Natural killer cell (primary cell): Measurements from ENCODE around the gene ITPKC. TPM values are rescaled to one million over a fixed set of nuclear protein-coding genes. Genes with fewer than 3 reads are reported as not detected.

Source experiments
- ATAC-seq, 3 donors: fragments of 150-1000 bp in 2 of 3; fragments of 200-7000 bp in 1 of 3; cut with Tn5 transposase; 1 replicate in 1 of 3; 2 replicates in 2 of 3; pipeline ENCODE4 v1.10.0; 2021; ENCODE audit warnings: mild to moderate bottlenecking in 2 of 3, moderate library complexity in 2 of 3
- DNase-seq, 2 donors: peaks; one replicate each; pipeline versions ENCODE4 v3.0.0 to v3.0.0-alpha.2; 2013 to 2021; ENCODE audit warnings: mixed read lengths in 1 of 2
- H3K27ac ChIP-seq: one replicate; pipeline ENCODE4 v1.5.1; 2013; ENCODE audit warnings: mild to moderate bottlenecking, low read length
- H3K27me3 ChIP-seq: one replicate; pipeline ENCODE4 v1.6.1; 2013; ENCODE audit warnings: low read length; ENCODE audit not compliant: control insufficient read depth, insufficient read depth
- H3K36me3 ChIP-seq: one replicate; pipeline ENCODE4 v1.6.1; 2013; ENCODE audit warnings: low read length; ENCODE audit not compliant: control insufficient read depth, insufficient read depth
- H3K4me1 ChIP-seq: one replicate; pipeline ENCODE4 v1.6.1; 2013; ENCODE audit warnings: low read length; ENCODE audit not compliant: control insufficient read depth, insufficient read depth
- H3K4me3 ChIP-seq: one replicate; pipeline ENCODE4 v1.5.1; 2013; ENCODE audit warnings: low read length
- H3K9me3 ChIP-seq: one replicate; pipeline ENCODE4 v1.6.1; 2013; ENCODE audit warnings: low read length; ENCODE audit not compliant: control insufficient read depth, insufficient read depth
- H3K27ac Mint-ChIP-seq, 2 donors: one replicate each; pipeline ENCODE4 v1.8.0; 2022; ENCODE audit warnings: mild to moderate bottlenecking in 2 of 2, mixed read lengths in 2 of 2, moderate library complexity in 1 of 2
- H3K27me3 Mint-ChIP-seq, 2 donors: one replicate each; pipeline ENCODE4 v1.8.0; 2022; ENCODE audit warnings: low read depth in 2 of 2, mixed read lengths in 2 of 2
- H3K36me3 Mint-ChIP-seq: one replicate; pipeline ENCODE4 v1.8.0; 2022; ENCODE audit warnings: mixed read lengths
- H3K4me1 Mint-ChIP-seq, 2 donors: one replicate each; pipeline ENCODE4 v1.8.0; 2022; ENCODE audit warnings: mixed read lengths in 2 of 2
- H3K4me3 Mint-ChIP-seq: one replicate; pipeline ENCODE4 v1.8.0; 2022; ENCODE audit warnings: mild to moderate bottlenecking, moderate library complexity, mixed read lengths
- H3K9me3 Mint-ChIP-seq, 2 donors: one replicate each; pipeline ENCODE4 v1.8.0; 2022; ENCODE audit warnings: mixed read lengths in 2 of 2
- CTCF ChIP-seq: fragments of 200-600 bp; IDR thresholded peaks from one replicate; pipeline ENCODE4 v1.8.0; 2022; ENCODE audit warnings: antibody characterized with exemption
- WGBS: methylation state at CpG from one replicate; pipeline ENCODE4 v1.1.7; 2013; ENCODE audit warnings: missing lambda C conversion rate; ENCODE audit not compliant: insufficient coverage; 5-methylcytosine and 5-hydroxymethylcytosine counted together
- intact Hi-C: fragments of 100-400 bp; cut with micrococcal nuclease; formaldehyde crosslinking; loops from one replicate; pipeline ENCODE4 v1.14.2; 2022
- total RNA-seq, 4 donors: library from RNA; stranded (reverse); fragments of 120-200 nt in 1 of 4; gene quantifications; one replicate each; pipeline versions ENCODE4 v1.2.3 to v1.2.4, GENCODE V29; 2013 to 2022

ITPKC gene
- total RNA-seq, 3 donors from 2014 or later (not counting 1 experiment from before 2014, with no cell fraction given) = 8.7 to 11.1 (median 11.0) TPM

- H3K4me1 ChIP-seq = peaks cover 64% of the 10 kb centered on the region
- Mint-ChIP-seq H3K27ac (peak overlapping the region; percentile 99), H3K36me3 (no peaks in the 10 kb centered on the region), H3K27me3 (no peaks in the 10 kb centered on the region), H3K4me1 (peaks cover 60 to 67% of the 10 kb centered on the region in 2 donors), H3K9me3 (no peaks in the 10 kb centered on the region), H3K4me3 (peak overlapping the region; percentile 94)
- 78% methylated on average over 20 of the region's 20 CpGs for WGBS
- DNase-seq (no peak), ATAC-seq (no peak)
- H3K4me3 ChIP-seq = peak overlapping the region; percentile 83
- no peaks in the 10 kb centered on the region for H3K27me3 ChIP-seq
- H3K27ac ChIP-seq = peak overlapping the region; percentile 92
- intact Hi-C loops = loop anchor here (2.0 to 5.0 kb wide), 2 partner anchors 46 to 81 kb away; partner anchors contain the start of gene EGLN2
- no peak for TF ChIP-seq CTCF
- no peaks in the 10 kb centered on the region for H3K9me3 ChIP-seq
- H3K36me3 ChIP-seq = no peaks in the 10 kb centered on the region
These were observed 1.2 kb downstream of the ITPKC start for GRCh38 chr19:40717880-40718773.

GRCh38 chr19:40718774-40719391 lies 2.0 kb downstream of the ITPKC start:
- H3K27ac Mint-ChIP-seq = peak overlapping the region; percentile 99
- H3K4me1 ChIP-seq = peaks cover 61% of the 10 kb centered on the region
- H3K9me3 Mint-ChIP-seq = no peaks in the 10 kb centered on the region
- WGBS = 42% methylated on average over 16 of the region's 16 CpGs
- H3K9me3 ChIP-seq = no peaks in the 10 kb centered on the region
- H3K4me1 Mint-ChIP-seq = peaks cover 62 to 70% of the 10 kb centered on the region in 2 donors
- H3K4me3 ChIP-seq = no peak overlapping the region
- H3K4me3 Mint-ChIP-seq = peak overlapping the region; percentile 94
- TF ChIP-seq CTCF = no peak
- H3K27me3 Mint-ChIP-seq = no peaks in the 10 kb centered on the region
- intact Hi-C loops = loop anchor here (5.0 kb wide), 1 partner anchor 47 kb away; no protein-coding TSS in a partner anchor
- H3K27me3 ChIP-seq = no peaks in the 10 kb centered on the region
- ATAC-seq = no peak
- peak overlapping the region; percentile 16 for H3K27ac ChIP-seq
- peak in 1 of 2 donors; percentile 21 for DNase-seq
- no peaks in the 10 kb centered on the region for H3K36me3 Mint-ChIP-seq
- peaks cover 3% of the 10 kb centered on the region for H3K36me3 ChIP-seq

- 72% methylated on average over 7 of the region's 7 CpGs for WGBS
- H3K36me3 ChIP-seq = peaks cover 6% of the 10 kb centered on the region
- no peaks in the 10 kb centered on the region for H3K36me3 Mint-ChIP-seq
- ATAC-seq (no peak), DNase-seq (no peak)
- H3K27me3 ChIP-seq = no peaks in the 10 kb centered on the region
- TF ChIP-seq CTCF = no peak
- peaks cover 57 to 66% of the 10 kb centered on the region in 2 donors for H3K4me1 Mint-ChIP-seq
- no peaks in the 10 kb centered on the region for H3K9me3 ChIP-seq
- peak overlapping the region; percentile 99 for H3K27ac Mint-ChIP-seq
- intact Hi-C loops = loop anchor here (5.0 kb wide), 1 partner anchor 47 kb away; no protein-coding TSS in a partner anchor
- no peak overlapping the region for H3K27ac ChIP-seq
- no peaks in the 10 kb centered on the region for H3K9me3 Mint-ChIP-seq
- no peak overlapping the region for H3K4me3 ChIP-seq
- peaks cover 56% of the 10 kb centered on the region for H3K4me1 ChIP-seq
- peak overlapping the region; percentile 94 for H3K4me3 Mint-ChIP-seq
- H3K27me3 Mint-ChIP-seq = no peaks in the 10 kb centered on the region
These were observed 2.5 kb downstream of the ITPKC start for GRCh38 chr19:40719414-40719894.
